Vagina (tissue), 2 donors: ENCODE data around the gene CELF4.

Experiments used
- POLR2A ChIP-seq, 2 donors: fragments of 450-650 bp; IDR thresholded peaks; one replicate each; pipeline ENCODE4 v1.6.1; 2017; ENCODE audit warnings: antibody characterized with exemption in 2 of 2, mild to moderate bottlenecking in 2 of 2, moderate library complexity in 2 of 2
- POLR2AphosphoS5 ChIP-seq, 2 donors: sonication (generic); formaldehyde crosslinking; IDR thresholded peaks; one replicate each; pipeline ENCODE4 v1.9.0; 2017; ENCODE audit warnings: antibody characterized with exemption in 2 of 2, mild to moderate bottlenecking in 2 of 2, low read depth in 1 of 2; ENCODE audit not compliant: insufficient read depth in 1 of 2
- TF ChIP-seq, protein P1 (sequence below), 3 experiments: fragments of 450-650 bp in 2 of 3; fragments of 200-600 bp in 1 of 3; sonication (generic) in 1 of 3; IDR thresholded peaks; one replicate each; pipeline ENCODE4 v1.5.1; 2017 to 2019; ENCODE audit warnings: antibody characterized with exemption in 3 of 3, mild to moderate bottlenecking in 2 of 3, moderate library complexity in 2 of 3

DNA sequence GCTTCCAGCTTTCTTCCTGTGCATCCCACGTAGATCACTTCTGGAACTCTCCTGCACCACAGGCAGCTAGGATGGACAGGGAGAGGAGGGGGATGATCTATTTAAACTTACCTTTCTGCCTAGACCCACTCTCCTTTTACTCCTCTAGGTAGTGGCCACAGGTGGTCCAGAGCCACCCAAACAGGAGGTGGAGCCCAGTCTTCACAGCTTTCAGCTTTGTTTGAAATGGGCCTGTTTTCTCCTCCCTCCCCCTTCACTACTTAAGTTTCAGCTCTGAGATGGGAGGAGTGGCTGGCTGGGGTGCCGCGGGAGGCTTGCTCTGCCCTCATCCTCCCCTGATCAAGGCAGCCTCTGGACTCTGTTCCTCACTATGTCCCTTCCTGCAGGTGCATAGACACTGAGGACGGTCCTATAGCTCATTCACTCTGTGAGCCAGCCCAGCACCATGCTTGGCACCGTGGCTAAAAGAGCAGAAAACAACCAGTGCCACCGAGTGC is 12.6 kb upstream of the CELF4 start:
- TF ChIP-seq, protein P1, sequence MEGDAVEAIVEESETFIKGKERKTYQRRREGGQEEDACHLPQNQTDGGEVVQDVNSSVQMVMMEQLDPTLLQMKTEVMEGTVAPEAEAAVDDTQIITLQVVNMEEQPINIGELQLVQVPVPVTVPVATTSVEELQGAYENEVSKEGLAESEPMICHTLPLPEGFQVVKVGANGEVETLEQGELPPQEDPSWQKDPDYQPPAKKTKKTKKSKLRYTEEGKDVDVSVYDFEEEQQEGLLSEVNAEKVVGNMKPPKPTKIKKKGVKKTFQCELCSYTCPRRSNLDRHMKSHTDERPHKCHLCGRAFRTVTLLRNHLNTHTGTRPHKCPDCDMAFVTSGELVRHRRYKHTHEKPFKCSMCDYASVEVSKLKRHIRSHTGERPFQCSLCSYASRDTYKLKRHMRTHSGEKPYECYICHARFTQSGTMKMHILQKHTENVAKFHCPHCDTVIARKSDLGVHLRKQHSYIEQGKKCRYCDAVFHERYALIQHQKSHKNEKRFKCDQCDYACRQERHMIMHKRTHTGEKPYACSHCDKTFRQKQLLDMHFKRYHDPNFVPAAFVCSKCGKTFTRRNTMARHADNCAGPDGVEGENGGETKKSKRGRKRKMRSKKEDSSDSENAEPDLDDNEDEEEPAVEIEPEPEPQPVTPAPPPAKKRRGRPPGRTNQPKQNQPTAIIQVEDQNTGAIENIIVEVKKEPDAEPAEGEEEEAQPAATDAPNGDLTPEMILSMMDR (IDR thresholded peaks at IDR 0.05): no peak
- TF ChIP-seq POLR2A (IDR thresholded peaks at IDR 0.05) (no peak), POLR2AphosphoS5 (IDR thresholded peaks at IDR 0.05; ENCODE audit: insufficient read depth in 1 of 2, low read depth in 1 of 2) (no peak)
